Panc1 (cell line): ENCODE measurements around the gene SYT8. TPM values are rescaled to one million over a fixed set of nuclear protein-coding genes. Genes with fewer than 3 reads are reported as not detected.

Source experiments
- ATAC-seq: fragments of 200-7000 bp; cut with Tn5 transposase; 2 replicates; pipeline ENCODE4 v1.9.1; 2020; ENCODE audit warnings: mild to moderate bottlenecking, moderate library complexity
- BruUV-seq: library from RNA; stranded (reverse); fragments of 400-500 nt; replicated peaks from 2 replicates; lab custom pipeline; 2021; lab: Mats Ljungman, UMichigan
- CTCF ChIA-PET: fragments of 300-600 bp; sonication (Branson Sonifier 250); formaldehyde crosslinking; loops from one replicate; lab custom pipeline; 2022; ENCODE audit warnings: antibody characterized with exemption; lab: Charles Lee
- POLR2A ChIA-PET: fragments of 300-600 bp; sonication (Branson Sonifier 250); formaldehyde crosslinking; loops from one replicate; lab custom pipeline; 2022; ENCODE audit warnings: antibody characterized with exemption; lab: Charles Lee
- DNase-seq: peaks from one replicate; pipeline ENCODE4 v3.0.0-alpha.2; 2010; ENCODE audit warnings: low read depth, low spot score
- H3K27ac ChIP-seq: 2 replicates; pipeline ENCODE4 v1.5.1; 2011; ENCODE audit warnings: mild to moderate bottlenecking, low read length, inconsistent platforms
- H3K27me3 ChIP-seq: fragments of 200-500 bp; sonication (Bioruptor generic); 2 replicates; pipeline ENCODE4 v1.6.0; 2014; ENCODE audit warnings: low read length, inconsistent platforms; ENCODE audit not compliant: control insufficient read depth, insufficient read depth
- H3K36me3 ChIP-seq: fragments of 200-500 bp; sonication (Bioruptor generic); 2 replicates; pipeline ENCODE4 v1.5.1; 2014; ENCODE audit warnings: inconsistent platforms, mild to moderate bottlenecking, low read length, moderate library complexity; ENCODE audit not compliant: control insufficient read depth, insufficient read depth
- H3K4me1 ChIP-seq: 2 replicates; pipeline ENCODE4 v1.5.1; 2011; ENCODE audit warnings: inconsistent platforms, mild to moderate bottlenecking, low read length, moderate library complexity; ENCODE audit not compliant: control insufficient read depth, insufficient read depth
- H3K4me3 ChIP-seq, 2 experiments: 2 replicates each; pipeline ENCODE4 v1.5.1; 2011 to 2012; ENCODE audit warnings: low read depth in 2 of 2, low read length in 2 of 2, mild to moderate bottlenecking in 2 of 2, inconsistent platforms in 1 of 2, moderate library complexity in 1 of 2
- H3K9me3 ChIP-seq: fragments of 200-500 bp; sonication (Bioruptor generic); 2 replicates; pipeline ENCODE4 v1.5.1; 2014; ENCODE audit warnings: low read depth, mild to moderate bottlenecking, inconsistent platforms, low read length, moderate library complexity; ENCODE audit not compliant: control insufficient read depth, insufficient read depth
- POLR2AphosphoS5 ChIP-seq: IDR thresholded peaks from 2 replicates; pipeline ENCODE4 v1.6.1; 2012; ENCODE audit warnings: mild to moderate bottlenecking, low read depth, low read length, moderate library complexity
- REST ChIP-seq, 2 experiments: IDR thresholded peaks; 2 replicates each; pipeline ENCODE4 v1.6.1; 2011 to 2012; ENCODE audit warnings: low read depth in 2 of 2, control low read depth in 1 of 2, low read length in 1 of 2, mild to moderate bottlenecking in 1 of 2, moderate library complexity in 1 of 2; ENCODE audit not compliant: insufficient read depth in 1 of 2
- SIN3A ChIP-seq: IDR thresholded peaks from 2 replicates; pipeline ENCODE4 v1.6.1; 2012; ENCODE audit warnings: low read depth, mild to moderate bottlenecking, low read length, moderate library complexity, borderline replicate concordance; ENCODE audit not compliant: insufficient read depth
- TCF7L2 ChIP-seq: IDR thresholded peaks from 2 replicates; pipeline ENCODE4 v1.6.1; 2011; ENCODE audit warnings: mild to moderate bottlenecking, low read depth, low read length, inconsistent platforms
- in situ Hi-C: cut with HindIII; loops from 2 replicates; pipeline ENCODE4 v1.10.0; 2016; ENCODE audit warnings: low sequenced_read_pairs, low pct_unique_long_range_greater_than_20kb
- intact Hi-C: fragments of 100-400 bp; cut with micrococcal nuclease; formaldehyde crosslinking; loops from one replicate; pipeline ENCODE4 v1.10.0; 2022; ENCODE audit not compliant: unreplicated experiment
- total RNA-seq: library from RNA; stranded (reverse); gene quantifications from one replicate; pipeline ENCODE4 v1.2.1, GENCODE V29; 2021; ENCODE audit not compliant: unreplicated experiment
- TF ChIP-seq, protein P1 (sequence below): fragments of 450-650 bp; IDR thresholded peaks from 2 replicates; pipeline ENCODE4 v1.5.1; 2017; ENCODE audit warnings: mild to moderate bottlenecking

Gene SYT8
- total RNA-seq, 1 experiment from 2014 or later, result 3.5 TPM

DNA sequence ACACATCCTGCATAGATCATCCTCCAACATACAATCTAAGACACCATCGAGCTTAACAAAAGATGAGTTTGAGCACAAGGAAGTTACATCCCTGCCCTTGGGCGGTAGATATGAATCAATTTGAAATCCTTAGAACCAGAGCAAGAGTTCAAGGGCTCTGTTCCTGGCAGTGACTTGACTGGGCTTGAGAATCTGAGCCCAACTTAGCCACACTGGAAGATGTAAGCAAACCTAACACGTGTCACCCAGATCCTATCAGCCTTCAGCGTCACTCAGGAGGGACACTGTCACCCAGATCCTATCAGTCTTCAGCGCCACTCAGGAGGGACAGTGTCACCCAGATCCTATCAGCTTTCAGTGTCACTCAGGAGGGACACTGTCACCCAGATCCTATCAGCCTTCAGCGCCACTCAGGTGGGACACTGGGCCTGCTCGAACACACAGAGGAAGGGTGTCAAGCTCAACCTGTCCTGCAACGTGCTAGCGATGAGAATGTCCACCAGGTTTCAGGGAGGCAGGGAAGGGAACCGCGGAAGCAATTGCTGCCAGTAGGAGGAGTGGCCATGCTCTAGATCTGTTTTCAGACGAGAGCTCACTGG lies 38.3 kb upstream of the SYT8 start:
- peak; percentile 22; the same call in 1 of the 2 replicates for ATAC-seq
- POLR2A ChIA-PET, result no interaction called here
- no peak for DNase-seq
- CTCF ChIA-PET, result interaction anchor here (0.6 to 1.1 kb wide), 2 partner anchors 9 to 86 kb away, joined by 3 read pairs; no protein-coding TSS in a partner anchor
- Histone ChIP-seq H3K36me3 (no peaks in the 10 kb centered on the region), H3K9me3 (no peaks in the 10 kb centered on the region), H3K27ac (0 out of 2 replicates have a peak overlapping the region, but pooled peaks have one; percentile 2), H3K27me3 (no peaks in the 10 kb centered on the region), H3K4me1 (peaks cover 5% of the 10 kb centered on the region), H3K4me3 (no peak overlapping the region)
- TF ChIP-seq POLR2AphosphoS5 (no peak), TCF7L2 (no peak), SIN3A (no peak), REST (IDR thresholded peaks at IDR 0.05; ENCODE audit: insufficient read depth in 1 of 2, low read depth in 2 of 2, low read length in 1 of 2) (no peak)
- TF ChIP-seq, protein P1, sequence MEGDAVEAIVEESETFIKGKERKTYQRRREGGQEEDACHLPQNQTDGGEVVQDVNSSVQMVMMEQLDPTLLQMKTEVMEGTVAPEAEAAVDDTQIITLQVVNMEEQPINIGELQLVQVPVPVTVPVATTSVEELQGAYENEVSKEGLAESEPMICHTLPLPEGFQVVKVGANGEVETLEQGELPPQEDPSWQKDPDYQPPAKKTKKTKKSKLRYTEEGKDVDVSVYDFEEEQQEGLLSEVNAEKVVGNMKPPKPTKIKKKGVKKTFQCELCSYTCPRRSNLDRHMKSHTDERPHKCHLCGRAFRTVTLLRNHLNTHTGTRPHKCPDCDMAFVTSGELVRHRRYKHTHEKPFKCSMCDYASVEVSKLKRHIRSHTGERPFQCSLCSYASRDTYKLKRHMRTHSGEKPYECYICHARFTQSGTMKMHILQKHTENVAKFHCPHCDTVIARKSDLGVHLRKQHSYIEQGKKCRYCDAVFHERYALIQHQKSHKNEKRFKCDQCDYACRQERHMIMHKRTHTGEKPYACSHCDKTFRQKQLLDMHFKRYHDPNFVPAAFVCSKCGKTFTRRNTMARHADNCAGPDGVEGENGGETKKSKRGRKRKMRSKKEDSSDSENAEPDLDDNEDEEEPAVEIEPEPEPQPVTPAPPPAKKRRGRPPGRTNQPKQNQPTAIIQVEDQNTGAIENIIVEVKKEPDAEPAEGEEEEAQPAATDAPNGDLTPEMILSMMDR, result no peak
- in situ Hi-C loops, result no loop called here
- intact Hi-C loops, result no loop called here
- no TSS peak for BruUV-seq

DNA sequence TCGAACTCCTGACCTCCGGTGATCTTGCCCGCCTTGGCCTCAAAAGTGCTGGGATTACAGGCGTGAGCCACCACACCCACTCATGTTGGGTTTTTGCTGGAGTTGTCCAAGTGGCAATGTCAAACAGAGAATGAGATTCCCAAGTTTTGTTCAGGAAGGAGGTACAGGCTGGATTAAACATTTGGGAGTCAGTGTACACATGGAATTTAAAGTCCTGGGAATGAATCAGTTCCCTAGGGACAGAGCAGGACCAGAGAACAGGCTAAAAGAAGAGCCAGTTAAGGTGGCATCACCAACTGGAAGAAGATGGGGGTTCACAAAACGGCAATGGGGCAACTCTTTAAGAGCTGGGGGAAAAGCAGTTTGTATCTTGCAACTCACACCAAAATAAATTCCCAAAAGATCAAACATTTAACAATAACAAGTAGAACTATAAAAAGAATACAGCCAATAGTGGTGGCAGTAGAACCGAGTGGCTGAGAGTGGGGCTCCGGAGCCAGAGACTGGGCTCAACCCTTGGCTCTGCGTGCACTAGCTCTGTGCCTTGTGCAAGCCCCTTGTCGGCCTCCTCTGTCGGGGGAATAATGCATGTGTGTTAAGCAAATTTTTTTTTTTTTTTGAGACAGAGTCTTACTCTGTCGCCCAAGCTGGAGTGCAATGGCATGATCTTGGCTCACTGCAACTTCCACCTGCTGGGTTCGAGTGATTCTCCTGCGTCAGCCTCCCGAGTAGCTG lies 37.2 kb upstream of the SYT8 start:
- Histone ChIP-seq H3K9me3 (no peaks in the 10 kb centered on the region), H3K36me3 (no peaks in the 10 kb centered on the region), H3K4me3 (no peak overlapping the region), H3K4me1 (peaks cover 5% of the 10 kb centered on the region), H3K27me3 (no peaks in the 10 kb centered on the region), H3K27ac (no peak overlapping the region)
- intact Hi-C loops (no loop called here), in situ Hi-C loops (no loop called here)
- BruUV-seq, result no TSS peak
- ChIA-PET POLR2A (interaction anchor here (0.7 kb wide), 1 partner anchor 561 kb away, joined by 6 read pairs; no protein-coding TSS in a partner anchor), CTCF (interaction anchor here (0.6 to 1.1 kb wide), 3 partner anchors 8 to 85 kb away, joined by 3 to 4 read pairs (median 3); no protein-coding TSS in a partner anchor)
- DNase-seq (no peak), ATAC-seq (peak; percentile 57; the same call in 1 of the 2 replicates)
- TF ChIP-seq REST (IDR thresholded peaks at IDR 0.05; ENCODE audit: insufficient read depth in 1 of 2, low read depth in 2 of 2, low read length in 1 of 2), result no peak
- no peak for TF ChIP-seq SIN3A
- no peak for TF ChIP-seq TCF7L2
- TF ChIP-seq, protein P1, result no peak
- TF ChIP-seq POLR2AphosphoS5, result no peak
